VCaP (cell line): ENCODE measurements around the gene DCTN3.

Experiments used
- H3K27ac ChIP-seq: fragments of 450-650 bp; 2 replicates; pipeline ENCODE4 v1.5.1; 2017
- TF ChIP-seq, protein P1 (sequence below): fragments of 450-650 bp; conservative IDR thresholded peaks from 2 replicates; pipeline ENCODE4 v1.5.1; 2017; ENCODE audit warnings: mild to moderate bottlenecking, moderate library complexity

The DCTN3 gene

GRCh38 chr9:34582787-34583186 lies 37.5 kb downstream of the DCTN3 start:
- H3K27ac ChIP-seq = no peak overlapping the region
- TF ChIP-seq, protein P1, sequence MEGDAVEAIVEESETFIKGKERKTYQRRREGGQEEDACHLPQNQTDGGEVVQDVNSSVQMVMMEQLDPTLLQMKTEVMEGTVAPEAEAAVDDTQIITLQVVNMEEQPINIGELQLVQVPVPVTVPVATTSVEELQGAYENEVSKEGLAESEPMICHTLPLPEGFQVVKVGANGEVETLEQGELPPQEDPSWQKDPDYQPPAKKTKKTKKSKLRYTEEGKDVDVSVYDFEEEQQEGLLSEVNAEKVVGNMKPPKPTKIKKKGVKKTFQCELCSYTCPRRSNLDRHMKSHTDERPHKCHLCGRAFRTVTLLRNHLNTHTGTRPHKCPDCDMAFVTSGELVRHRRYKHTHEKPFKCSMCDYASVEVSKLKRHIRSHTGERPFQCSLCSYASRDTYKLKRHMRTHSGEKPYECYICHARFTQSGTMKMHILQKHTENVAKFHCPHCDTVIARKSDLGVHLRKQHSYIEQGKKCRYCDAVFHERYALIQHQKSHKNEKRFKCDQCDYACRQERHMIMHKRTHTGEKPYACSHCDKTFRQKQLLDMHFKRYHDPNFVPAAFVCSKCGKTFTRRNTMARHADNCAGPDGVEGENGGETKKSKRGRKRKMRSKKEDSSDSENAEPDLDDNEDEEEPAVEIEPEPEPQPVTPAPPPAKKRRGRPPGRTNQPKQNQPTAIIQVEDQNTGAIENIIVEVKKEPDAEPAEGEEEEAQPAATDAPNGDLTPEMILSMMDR = no peak

- no peak overlapping the region for H3K27ac ChIP-seq
- TF ChIP-seq, protein P1 = no peak
Measured at GRCh38 chr9:34581318-34581717, 39.0 kb downstream of the DCTN3 start.

- H3K27ac ChIP-seq = no peak overlapping the region
- TF ChIP-seq, protein P1 = no peak
Measured at GRCh38 chr9:34580358-34580757, 39.9 kb downstream of the DCTN3 start.

GRCh38 chr9:34579808-34580163 lies 40.5 kb downstream of the DCTN3 start:
- TF ChIP-seq, protein P1 = no peak

GRCh38 chr9:34579104-34579807 lies 41.0 kb downstream of the DCTN3 start:
- H3K27ac ChIP-seq = no peak overlapping the region
- TF ChIP-seq, protein P1 = no peak

More at GRCh38 chr9:34579808-34580163, 40.5 kb downstream of the DCTN3 start:
- no peak overlapping the region for H3K27ac ChIP-seq

GRCh38 chr9:34578241-34579103 lies 41.8 kb downstream of the DCTN3 start:
- TF ChIP-seq, protein P1 = no peak
- H3K27ac ChIP-seq = no peak overlapping the region

GRCh38 chr9:34577400-34578240 lies 42.7 kb downstream of the DCTN3 start:
- no peak overlapping the region for H3K27ac ChIP-seq
- TF ChIP-seq, protein P1 = no peak
